Jurkat, Clone E6-1 (cell line): ENCODE results near the gene B4GALNT1.
"Not testable (repeated sequence)": the region's sequence is repeated elsewhere in the genome, so short reads cannot be mapped to it uniquely, and the experiment has no call there.

Source experiments
- DNase-seq: peaks from one replicate; pipeline ENCODE4 v3.0.0-alpha.2; 2011; ENCODE audit warnings: low read depth, low spot score
- H3K4me3 ChIP-seq: 2 replicates; pipeline ENCODE4 v1.5.1; 2011; ENCODE audit warnings: mild to moderate bottlenecking, low read length, control low read depth, moderate library complexity

The B4GALNT1 gene

GRCh38 chr12:57592551-57593165 lies 40.3 kb downstream of the B4GALNT1 start:
- no peak overlapping the region for H3K4me3 ChIP-seq
- no peak for DNase-seq

GRCh38 chr12:57591782-57592325 lies 41.1 kb downstream of the B4GALNT1 start:
- peak overlapping the region; percentile 68 for H3K4me3 ChIP-seq
- DNase-seq: no peak

GRCh38 chr12:57590864-57591781 lies 41.9 kb downstream of the B4GALNT1 start, which contains the start of gene PIP4K2C:
PIP4K2C (plus strand) TSS chr12:57591192; CDS start chr12:57591290, 98 bp downstream.
- H3K4me3 ChIP-seq: peak within 1 kb of the TSS; percentile 68
- DNase-seq: peak; percentile 40

- no peak for DNase-seq
- peak overlapping the region; percentile 68 for H3K4me3 ChIP-seq
Observed at GRCh38 chr12:57590479-57590863, 42.5 kb downstream of the B4GALNT1 start.

DNA sequence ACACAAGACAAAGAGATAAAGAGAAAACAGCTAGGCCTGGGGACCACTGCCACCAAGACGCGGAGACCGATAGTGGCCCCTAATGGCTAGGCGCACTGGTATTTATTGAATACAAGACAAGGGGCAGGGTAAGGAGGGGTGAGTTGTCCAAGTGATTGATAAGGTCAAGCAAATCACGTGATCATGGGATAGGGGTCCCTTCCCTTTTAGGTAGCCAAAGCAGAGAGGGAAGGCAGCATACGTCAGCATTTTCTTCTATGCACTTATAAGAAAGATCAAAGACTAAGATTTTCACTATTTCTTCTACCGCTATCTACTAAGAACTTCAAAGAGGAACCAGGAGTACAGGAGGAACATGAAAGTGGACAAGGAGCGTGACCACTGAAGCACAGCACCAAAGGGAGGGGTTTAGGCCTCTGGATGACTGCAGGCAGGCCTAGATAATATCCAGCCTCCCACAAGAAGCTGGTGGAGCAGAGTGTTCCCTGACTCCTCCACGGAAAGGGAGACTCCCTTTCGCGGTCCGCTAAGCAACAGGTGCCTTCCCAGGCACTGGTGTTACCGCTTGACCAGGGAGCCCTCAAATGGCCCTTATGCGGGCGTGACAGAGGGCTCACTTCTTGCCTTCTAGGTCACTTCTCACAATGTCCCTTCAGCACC lies 43.9 kb downstream of the B4GALNT1 start:
- H3K4me3 ChIP-seq, DNase-seq: not testable (repeated sequence)

DNA sequence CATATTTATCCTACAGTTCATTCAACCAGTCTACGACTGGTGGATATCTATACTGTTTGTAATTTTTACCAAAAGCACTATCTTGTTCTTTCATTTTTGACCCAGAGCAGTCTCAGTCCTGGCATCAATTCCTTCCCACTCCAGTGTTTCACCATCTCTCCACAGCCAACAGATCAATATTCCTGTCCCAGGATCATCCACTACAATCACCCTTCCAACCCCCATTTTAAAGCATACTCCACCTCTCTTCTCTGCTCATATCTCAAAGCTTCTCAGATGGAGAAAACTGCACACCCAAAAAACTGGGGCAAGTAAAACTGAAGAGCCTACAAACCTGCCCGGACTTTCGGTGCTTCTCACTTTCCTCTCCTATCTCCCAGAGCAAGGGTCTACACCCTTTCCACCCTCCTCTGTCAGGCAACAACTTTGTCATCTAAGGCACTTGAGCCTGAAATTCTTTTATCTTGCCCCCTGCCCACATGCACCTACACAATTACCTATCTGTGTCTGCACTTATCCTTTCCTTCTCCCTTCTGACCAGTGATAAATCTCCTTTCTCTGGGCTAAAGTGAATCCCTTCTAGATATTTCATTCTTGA lies 46.1 kb downstream of the B4GALNT1 start:
- no peak for DNase-seq

GRCh38 chr12:57586128-57586527 lies 46.9 kb downstream of the B4GALNT1 start:
- DNase-seq: no peak
- H3K4me3 ChIP-seq: no peak overlapping the region

More for the DNA sequence above, 46.1 kb downstream of the B4GALNT1 start:
- H3K4me3 ChIP-seq: no peak overlapping the region

- DNase-seq: no peak
- H3K4me3 ChIP-seq: no peak overlapping the region
Observed at GRCh38 chr12:57585156-57585555, 47.8 kb downstream of the B4GALNT1 start.

- DNase-seq: no peak
- no peak overlapping the region for H3K4me3 ChIP-seq
Observed at GRCh38 chr12:57584690-57585089, 48.3 kb downstream of the B4GALNT1 start.

GRCh38 chr12:57584050-57584449 lies 49.0 kb downstream of the B4GALNT1 start:
- no peak overlapping the region for H3K4me3 ChIP-seq
- DNase-seq: no peak

- DNase-seq: peak; percentile 84
- no peak overlapping the region for H3K4me3 ChIP-seq
Observed at GRCh38 chr12:57583008-57583831, 49.8 kb downstream of the B4GALNT1 start.

DNA sequence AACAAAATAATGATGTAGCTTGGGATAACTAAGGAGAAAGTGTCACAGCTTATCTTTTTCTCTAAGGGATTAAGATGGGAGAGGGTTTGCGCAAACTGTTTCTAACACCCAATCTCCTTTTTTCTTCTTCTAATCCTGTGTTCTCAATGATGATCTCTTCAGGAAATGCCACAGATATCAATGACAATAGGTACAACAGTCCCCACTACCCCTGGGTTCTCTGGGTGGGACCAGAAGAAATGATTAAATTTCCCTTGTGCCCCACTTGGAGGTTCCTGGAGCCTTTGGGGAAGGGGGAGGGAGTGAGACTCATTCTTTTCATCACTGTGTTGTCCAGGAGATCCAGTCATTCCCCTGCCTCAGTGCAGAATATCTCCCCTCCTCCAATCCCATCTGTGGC lies 50.6 kb downstream of the B4GALNT1 start:
- DNase-seq: no peak
- H3K4me3 ChIP-seq: no peak overlapping the region

- no peak overlapping the region for H3K4me3 ChIP-seq
- DNase-seq: no peak
Observed at GRCh38 chr12:57581802-57582201, 51.2 kb downstream of the B4GALNT1 start.

DNA sequence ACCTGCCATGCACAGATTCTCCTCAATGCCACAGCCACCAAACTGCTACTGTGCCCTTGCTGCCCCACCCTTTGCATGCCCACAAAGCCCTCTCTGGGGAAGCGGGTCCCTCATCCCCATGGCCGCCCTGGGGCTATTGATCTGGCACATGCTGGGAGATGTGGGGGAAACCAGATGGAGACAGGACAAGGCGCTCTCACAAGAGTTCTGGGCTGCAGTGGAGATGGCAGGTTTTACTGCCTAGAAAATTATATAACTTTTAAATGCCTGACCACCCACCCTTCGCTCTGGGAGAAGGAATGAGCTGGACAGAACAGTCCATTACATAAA lies 52.6 kb downstream of the B4GALNT1 start:
- no peak overlapping the region for H3K4me3 ChIP-seq
- DNase-seq: no peak

DNA sequence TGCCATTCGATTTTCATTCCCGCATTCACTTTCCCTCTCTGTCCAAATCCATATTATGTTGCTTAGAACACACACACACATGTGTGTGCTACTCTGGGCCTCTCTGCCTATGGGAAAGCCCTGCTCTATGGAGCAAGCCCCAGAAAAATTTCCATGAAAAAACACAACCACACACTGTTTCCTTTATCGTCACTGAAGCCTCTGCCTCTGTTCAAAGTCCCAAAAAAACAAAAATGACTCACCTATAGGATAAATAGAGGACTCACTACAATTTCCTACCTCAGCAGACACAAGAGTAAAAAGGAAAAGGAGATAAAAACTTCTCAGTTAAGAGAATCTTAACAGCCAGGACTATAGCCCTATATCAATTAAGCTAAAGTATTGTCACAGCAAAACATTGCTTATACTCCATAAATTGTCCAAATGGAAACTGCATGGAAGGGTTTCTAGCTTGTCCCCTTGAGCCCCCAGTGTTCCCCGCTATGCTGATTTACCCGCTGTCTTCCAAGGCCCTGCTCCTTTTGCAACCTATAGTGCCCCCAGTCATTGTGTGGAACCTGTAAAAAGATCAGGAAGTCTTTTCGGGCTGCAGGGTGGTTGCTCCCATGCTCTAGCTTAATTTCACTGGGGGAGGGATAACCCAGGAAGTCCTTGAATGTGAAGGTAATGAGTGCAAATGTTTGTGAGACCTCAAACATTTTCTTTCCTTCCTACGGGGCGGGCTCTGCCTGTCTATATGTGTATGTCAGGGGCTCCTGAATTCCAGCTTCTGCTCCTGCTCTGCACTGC lies 53.1 kb downstream of the B4GALNT1 start:
- no peak overlapping the region for H3K4me3 ChIP-seq
- no peak for DNase-seq

DNA sequence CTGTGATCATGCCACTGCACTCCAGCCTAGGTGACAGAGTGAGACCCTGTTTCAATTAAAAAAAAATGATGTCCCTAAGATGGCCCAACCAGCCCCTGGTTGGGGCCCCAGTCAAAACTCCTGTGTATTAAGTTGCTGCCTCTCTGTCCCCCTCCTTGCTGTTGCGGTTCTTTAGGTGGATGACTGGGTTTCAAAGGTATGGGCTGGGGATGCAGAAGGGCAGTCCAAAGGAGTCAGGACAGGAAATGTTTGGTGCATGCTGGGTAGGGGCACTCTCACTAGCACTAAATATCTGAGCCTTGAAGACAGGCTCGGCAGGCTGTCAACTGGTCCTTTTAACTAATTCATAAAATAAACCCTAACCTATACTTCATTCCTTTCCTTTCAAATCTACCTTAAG lies 54.0 kb downstream of the B4GALNT1 start:
- H3K4me3 ChIP-seq: no peak overlapping the region
- no peak for DNase-seq

DNA sequence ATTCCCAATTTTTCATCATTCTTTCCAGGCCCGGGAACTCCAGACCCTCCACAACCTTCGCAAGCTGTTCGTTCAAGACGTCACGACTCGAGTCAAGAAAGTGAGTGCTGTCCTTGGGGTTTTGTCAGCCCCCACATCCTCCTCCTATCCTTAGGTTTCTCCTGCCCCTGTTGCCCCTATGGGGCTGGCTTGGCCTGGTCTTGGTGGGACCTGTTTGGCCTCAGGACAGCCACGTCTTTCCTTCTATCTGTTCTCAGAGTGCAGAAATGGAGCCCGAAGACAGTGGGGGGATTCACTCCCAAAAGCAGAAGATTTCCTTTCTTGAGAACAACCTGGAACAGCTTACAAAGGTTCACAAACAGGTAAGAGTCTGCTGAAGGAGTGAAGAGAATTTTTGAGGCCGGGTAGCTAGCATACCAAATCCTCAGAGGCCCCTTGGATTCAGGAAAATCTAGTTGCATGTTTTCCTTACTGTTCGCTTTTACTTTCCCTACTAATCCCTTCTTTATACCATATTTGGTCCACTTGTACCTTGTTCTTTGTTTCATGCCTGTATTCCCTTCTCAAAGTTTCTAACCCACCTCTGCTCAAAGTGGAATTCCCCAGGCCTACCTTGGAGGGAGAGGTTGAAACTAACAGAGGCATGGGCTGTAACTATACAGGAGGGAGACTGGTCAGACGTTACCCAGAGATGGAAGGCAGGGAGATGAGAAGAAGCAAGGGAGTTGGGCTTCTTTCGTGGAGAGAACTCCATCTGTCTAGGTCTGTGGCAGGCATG lies 54.8 kb downstream of the B4GALNT1 start:
- H3K4me3 ChIP-seq: no peak overlapping the region
- no peak for DNase-seq
